ENCODE measurements around the gene ZNF367. TPM values are rescaled to one million over a fixed set of nuclear protein-coding genes. Genes with fewer than 3 reads are reported as not detected.

The ZNF367 gene
- total RNA-seq, 2 donors from 2014 or later: 3.6 to 18.9 TPM

DNA sequence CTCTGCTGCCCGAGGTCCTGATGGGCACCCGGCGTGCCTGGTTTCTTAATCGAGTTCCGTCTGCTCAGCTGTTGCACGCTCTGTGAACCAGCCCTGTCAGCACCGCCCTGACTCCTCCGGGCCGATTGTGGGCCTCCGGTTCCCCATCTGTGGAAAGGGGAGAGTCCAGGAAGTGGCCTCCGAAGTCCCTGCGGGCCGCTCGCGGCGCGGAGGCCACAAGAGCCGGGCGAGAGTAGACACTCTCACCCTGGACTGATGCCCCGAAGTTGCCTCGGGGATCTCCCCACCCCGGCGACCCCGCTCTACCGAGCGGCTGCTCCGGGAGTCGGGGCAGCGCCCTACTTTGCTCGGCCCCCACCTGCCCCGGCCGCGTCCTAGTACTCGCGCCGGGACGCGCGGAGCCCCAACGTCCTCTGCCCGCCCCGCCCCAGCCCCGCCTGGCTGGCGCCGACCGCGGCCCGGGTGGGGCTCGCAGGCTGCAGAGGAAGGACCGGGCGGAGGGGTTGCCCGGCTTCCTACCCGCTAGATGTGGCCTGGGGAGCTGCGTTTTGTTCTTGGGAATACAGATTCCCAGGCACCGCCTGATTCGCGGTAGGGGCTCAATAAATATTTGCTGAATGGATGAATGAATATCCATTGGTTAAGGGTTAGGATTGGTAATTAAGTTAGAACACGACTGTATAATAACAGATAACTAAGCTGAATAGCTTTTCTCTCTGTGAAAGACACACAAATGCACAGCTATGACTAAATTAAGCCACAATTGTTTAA is 935 bp upstream of the ZNF367 start:
- TF ChIP-seq, protein P1, sequence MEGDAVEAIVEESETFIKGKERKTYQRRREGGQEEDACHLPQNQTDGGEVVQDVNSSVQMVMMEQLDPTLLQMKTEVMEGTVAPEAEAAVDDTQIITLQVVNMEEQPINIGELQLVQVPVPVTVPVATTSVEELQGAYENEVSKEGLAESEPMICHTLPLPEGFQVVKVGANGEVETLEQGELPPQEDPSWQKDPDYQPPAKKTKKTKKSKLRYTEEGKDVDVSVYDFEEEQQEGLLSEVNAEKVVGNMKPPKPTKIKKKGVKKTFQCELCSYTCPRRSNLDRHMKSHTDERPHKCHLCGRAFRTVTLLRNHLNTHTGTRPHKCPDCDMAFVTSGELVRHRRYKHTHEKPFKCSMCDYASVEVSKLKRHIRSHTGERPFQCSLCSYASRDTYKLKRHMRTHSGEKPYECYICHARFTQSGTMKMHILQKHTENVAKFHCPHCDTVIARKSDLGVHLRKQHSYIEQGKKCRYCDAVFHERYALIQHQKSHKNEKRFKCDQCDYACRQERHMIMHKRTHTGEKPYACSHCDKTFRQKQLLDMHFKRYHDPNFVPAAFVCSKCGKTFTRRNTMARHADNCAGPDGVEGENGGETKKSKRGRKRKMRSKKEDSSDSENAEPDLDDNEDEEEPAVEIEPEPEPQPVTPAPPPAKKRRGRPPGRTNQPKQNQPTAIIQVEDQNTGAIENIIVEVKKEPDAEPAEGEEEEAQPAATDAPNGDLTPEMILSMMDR (IDR thresholded peaks at IDR 0.05): no peak
- H3K4me1 ChIP-seq: peaks cover 14% of the 10 kb centered on the region
- H3K9ac ChIP-seq (ENCODE audit: low read depth in 2 of 2, low read length in 2 of 2): peak overlapping the region; percentile 74 to 82
- H3K27me3 ChIP-seq: no peaks in the 10 kb centered on the region
- H3K9me3 ChIP-seq: no peaks in the 10 kb centered on the region
- intact Hi-C loops (cut with DNase I): no loop called here
- no peaks in the 10 kb centered on the region for H3K36me3 ChIP-seq
- H3K4me3 ChIP-seq: peak overlapping the region; percentile 53
- DNase-seq: peak; percentile 82
- peak overlapping the region; percentile 100 for H3K27ac ChIP-seq

GRCh38 chr9:96417661-96418082 is 498 bp downstream of the ZNF367 start:
- peak overlapping the region; percentile 77 to 78 for H3K9ac ChIP-seq (ENCODE audit: low read depth in 2 of 2, low read length in 2 of 2)
- peak; percentile 28 for DNase-seq
- peak overlapping the region; percentile 100 for H3K27ac ChIP-seq
- no peaks in the 10 kb centered on the region for H3K36me3 ChIP-seq
- intact Hi-C loops (cut with DNase I): no loop called here
- H3K4me3 ChIP-seq: peak overlapping the region; percentile 53
- H3K4me1 ChIP-seq: peaks cover 14% of the 10 kb centered on the region
- TF ChIP-seq, protein P1 (IDR thresholded peaks at IDR 0.05): no peak
- no peaks in the 10 kb centered on the region for H3K9me3 ChIP-seq
- H3K27me3 ChIP-seq: no peaks in the 10 kb centered on the region

DNA sequence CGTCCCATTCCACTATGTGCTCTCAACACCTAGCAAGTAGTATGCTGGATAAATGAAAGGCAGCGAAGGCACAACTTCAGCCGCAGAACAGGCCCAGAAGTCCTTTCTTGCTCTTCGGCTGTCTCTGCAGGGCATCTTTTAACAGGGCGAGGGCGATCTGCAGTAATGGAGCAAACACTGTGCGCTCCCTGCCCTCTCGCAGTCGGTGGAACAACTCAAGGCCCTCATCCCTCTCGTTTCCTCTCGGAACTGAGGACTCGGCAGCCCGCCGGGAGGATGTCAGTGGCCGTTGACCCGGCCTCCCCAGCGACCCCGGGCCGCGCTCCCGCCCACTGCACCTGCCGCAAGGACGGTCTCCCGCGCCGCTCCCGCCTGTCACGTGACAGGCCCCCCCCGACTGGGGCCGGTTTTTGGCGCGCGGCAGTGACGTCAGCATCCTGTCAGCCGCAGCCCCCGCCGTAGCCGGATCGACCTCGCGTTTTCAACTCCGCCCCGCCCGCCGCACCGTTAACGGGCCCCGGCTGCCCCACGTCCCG is 1.1 kb downstream of the ZNF367 start:
- Histone ChIP-seq H3K4me1 (peaks cover 14% of the 10 kb centered on the region), H3K27me3 (no peaks in the 10 kb centered on the region), H3K36me3 (no peaks in the 10 kb centered on the region), H3K9ac (ENCODE audit: low read depth in 2 of 2, low read length in 2 of 2) (peak overlapping the region; percentile 69 to 97), H3K9me3 (no peaks in the 10 kb centered on the region), H3K4me3 (peak overlapping the region; percentile 53), H3K27ac (peak overlapping the region; percentile 100)
- peak; percentile 95 for DNase-seq
- intact Hi-C loops (cut with DNase I): no loop called here
- TF ChIP-seq, protein P1 (IDR thresholded peaks at IDR 0.05): no peak

GRCh38 chr9:96413302-96414221 is 4.6 kb downstream of the ZNF367 start:
- intact Hi-C loops (cut with DNase I): no loop called here
- Histone ChIP-seq H3K27ac (peak overlapping the region; percentile 64), H3K4me3 (no peak overlapping the region), H3K36me3 (no peaks in the 10 kb centered on the region), H3K27me3 (no peaks in the 10 kb centered on the region), H3K9me3 (no peaks in the 10 kb centered on the region), H3K4me1 (peaks cover 12% of the 10 kb centered on the region), H3K9ac (ENCODE audit: low read depth in 2 of 2, low read length in 2 of 2) (peak overlapping the region in 1 of 2 donors; percentile 32)
- TF ChIP-seq, protein P1 (IDR thresholded peaks at IDR 0.05): no peak
- DNase-seq: no peak

DNA sequence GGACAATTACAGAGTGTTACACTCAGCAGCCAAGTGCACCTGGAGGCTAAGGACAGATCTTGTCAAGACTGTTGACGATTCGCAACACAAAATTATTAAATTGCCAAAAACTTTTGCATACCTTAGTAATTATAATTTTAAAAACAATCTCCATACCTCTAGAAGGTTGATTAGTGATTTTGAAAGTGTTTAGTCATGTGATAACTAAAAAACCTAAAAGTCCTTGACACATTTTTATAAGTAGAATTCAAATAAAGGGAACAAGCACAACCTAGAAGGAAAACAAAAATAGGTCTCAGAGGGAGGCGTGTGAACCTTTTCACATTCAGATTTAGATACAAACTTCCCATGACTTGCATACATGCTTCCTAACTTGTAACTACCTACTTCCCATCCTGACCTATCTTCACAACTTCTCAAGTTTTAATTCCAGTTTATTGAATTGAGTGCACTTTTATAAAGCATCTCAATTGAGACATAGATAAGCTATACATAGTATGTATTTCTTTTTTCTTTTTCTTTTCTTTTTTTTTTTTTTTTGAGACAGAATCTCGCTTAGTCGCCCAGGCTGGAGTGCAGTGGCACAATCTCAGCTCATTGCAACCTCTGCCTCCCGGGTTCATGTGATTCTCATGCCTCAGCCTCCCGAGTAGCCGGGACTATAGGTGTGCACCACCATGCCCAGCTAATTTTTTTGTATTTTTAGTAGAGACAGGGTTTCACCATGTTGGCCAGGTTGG is 5.8 kb downstream of the ZNF367 start:
- Histone ChIP-seq H3K36me3 (no peaks in the 10 kb centered on the region), H3K4me1 (peaks cover 12% of the 10 kb centered on the region), H3K9me3 (no peaks in the 10 kb centered on the region), H3K27me3 (no peaks in the 10 kb centered on the region), H3K9ac (ENCODE audit: low read depth in 2 of 2, low read length in 2 of 2) (no peak overlapping the region), H3K27ac (no peak overlapping the region), H3K4me3 (no peak overlapping the region)
- TF ChIP-seq, protein P1 (IDR thresholded peaks at IDR 0.05): no peak
- no peak for DNase-seq
- intact Hi-C loops (cut with DNase I): no loop called here

Data from colonic mucosa (tissue), 4 donors.